Gastroesophageal sphincter (tissue), 4 donors: ENCODE results near the gene WDR33. TPM values are rescaled to one million over a fixed set of nuclear protein-coding genes. Genes with fewer than 3 reads are reported as not detected.

Source experiments
- ATAC-seq: fragments of 150-250 bp; one replicate; pipeline ENCODE4 v1.9.1; 2016; ENCODE audit warnings: mild to moderate bottlenecking, moderate library complexity
- H3K27ac ChIP-seq, 4 donors: fragments of 200-600 bp; sonication (generic) in 3 of 4; 1 replicate in 3 of 4; 2 replicates in 1 of 4; pipeline ENCODE4 v1.5.1; 2016 to 2019
- H3K27me3 ChIP-seq: fragments of 200-600 bp; sonication (generic); one replicate; pipeline ENCODE4 v1.5.1; 2019
- H3K36me3 ChIP-seq, 2 donors: fragments of 200-600 bp; sonication (generic); one replicate each; pipeline ENCODE4 v1.5.1; 2019; ENCODE audit warnings: control low read depth in 1 of 2
- H3K4me1 ChIP-seq, 3 donors: fragments of 200-600 bp; sonication (generic); 1 replicate in 2 of 3; 2 replicates in 1 of 3; pipeline ENCODE4 v1.5.1; 2016 to 2019; ENCODE audit warnings: control low read depth in 2 of 3
- H3K4me3 ChIP-seq, 2 donors: fragments of 200-600 bp; sonication (generic); one replicate each; pipeline ENCODE4 v1.5.1; 2019; ENCODE audit warnings: mild to moderate bottlenecking in 1 of 2, moderate library complexity in 1 of 2
- H3K9me3 ChIP-seq, 3 donors: fragments of 200-600 bp; sonication (generic); one replicate each; pipeline ENCODE4 v1.5.1; 2017 to 2019; ENCODE audit warnings: control low read depth in 2 of 3
- CTCF ChIP-seq, 4 experiments: fragments of 200-600 bp in 2 of 4; fragments of 450-650 bp in 2 of 4; sonication (generic) in 1 of 4; IDR thresholded peaks; one replicate each; pipeline ENCODE4 v1.5.1; 2017 to 2019; ENCODE audit warnings: antibody characterized with exemption in 4 of 4, mild to moderate bottlenecking in 2 of 4, moderate library complexity in 2 of 4
- EP300 ChIP-seq: sonication (generic); formaldehyde crosslinking; IDR thresholded peaks from one replicate; pipeline ENCODE4 v1.6.1; 2017; ENCODE audit warnings: antibody characterized with exemption, mild to moderate bottlenecking
- POLR2A ChIP-seq, 2 donors: fragments of 450-650 bp; IDR thresholded peaks; one replicate each; pipeline ENCODE4 v1.6.1; 2017; ENCODE audit warnings: antibody characterized with exemption in 2 of 2, mild to moderate bottlenecking in 2 of 2, moderate library complexity in 1 of 2
- POLR2AphosphoS5 ChIP-seq: sonication (generic); formaldehyde crosslinking; IDR thresholded peaks from one replicate; pipeline ENCODE4 v1.6.1; 2017; ENCODE audit warnings: antibody characterized with exemption
- WGBS, 2 donors: methylation state at CpG; one replicate each; pipeline ENCODE4 v1.1.5; 2018; ENCODE audit warnings: low coverage in 1 of 2; 5-methylcytosine and 5-hydroxymethylcytosine counted together
- total RNA-seq, 4 donors: library from RNA; depleted of rRNA; stranded (reverse); fragments of >200 nt; gene quantifications; one replicate each; pipeline ENCODE4 v1.1.0, GENCODE V29; 2016

WDR33 gene
- total RNA-seq, 4 donors from 2014 or later: 34.9 to 64.6 (median 43.2) TPM

DNA sequence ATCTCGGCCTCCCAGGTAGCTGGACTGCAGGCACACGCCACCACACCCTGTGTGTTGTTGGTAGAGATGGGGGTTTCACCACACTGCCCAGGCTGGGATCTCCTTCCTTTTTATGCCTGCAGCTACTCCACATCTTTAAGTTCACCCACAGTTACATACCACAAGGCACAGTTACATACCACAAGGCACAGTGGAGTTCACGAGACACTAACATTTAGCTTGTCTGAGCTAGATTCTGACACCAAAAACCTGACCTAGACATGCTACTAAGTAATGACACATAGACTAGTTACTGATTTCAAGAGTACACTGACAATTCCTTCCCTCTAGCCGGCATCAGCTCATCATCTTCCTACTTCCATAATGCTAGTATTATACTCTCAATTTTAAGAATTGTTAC, 42.7 kb upstream of the WDR33 start:
- Histone ChIP-seq H3K36me3 (peaks cover 0 to 46% of the 10 kb centered on the region in 2 donors), H3K27ac (no peak overlapping the region), H3K4me1 (peaks cover 0 to 42% (median 9%) of the 10 kb centered on the region in 3 donors), H3K27me3 (no peaks in the 10 kb centered on the region), H3K4me3 (no peak overlapping the region), H3K9me3 (no peaks in the 10 kb centered on the region)
- WGBS, 2 donors: 74 to 89% methylated on average over 2 to 3 of the region's 4 CpGs
- ATAC-seq: no peak
- TF ChIP-seq EP300 (no peak), POLR2A (IDR thresholded peaks at IDR 0.05) (no peak), POLR2AphosphoS5 (no peak), CTCF (IDR thresholded peaks at IDR 0.05) (no peak)

- 92 to 100% methylated on average over 1 to 5 of the region's 8 CpGs for WGBS, 2 donors
- peaks cover 0 to 59% of the 10 kb centered on the region in 2 donors for H3K36me3 ChIP-seq
- H3K27me3 ChIP-seq: no peaks in the 10 kb centered on the region
- ATAC-seq: no peak
- H3K4me3 ChIP-seq: no peak overlapping the region
- H3K27ac ChIP-seq: no peak overlapping the region
- H3K4me1 ChIP-seq: peaks cover 0 to 37% (median 9%) of the 10 kb centered on the region in 3 donors
- TF ChIP-seq CTCF (IDR thresholded peaks at IDR 0.05) (no peak), POLR2AphosphoS5 (no peak), POLR2A (IDR thresholded peaks at IDR 0.05) (no peak), EP300 (no peak)
- H3K9me3 ChIP-seq: no peaks in the 10 kb centered on the region
Measured at GRCh38 chr2:127852388-127852787, 41.4 kb upstream of the WDR33 start.

DNA sequence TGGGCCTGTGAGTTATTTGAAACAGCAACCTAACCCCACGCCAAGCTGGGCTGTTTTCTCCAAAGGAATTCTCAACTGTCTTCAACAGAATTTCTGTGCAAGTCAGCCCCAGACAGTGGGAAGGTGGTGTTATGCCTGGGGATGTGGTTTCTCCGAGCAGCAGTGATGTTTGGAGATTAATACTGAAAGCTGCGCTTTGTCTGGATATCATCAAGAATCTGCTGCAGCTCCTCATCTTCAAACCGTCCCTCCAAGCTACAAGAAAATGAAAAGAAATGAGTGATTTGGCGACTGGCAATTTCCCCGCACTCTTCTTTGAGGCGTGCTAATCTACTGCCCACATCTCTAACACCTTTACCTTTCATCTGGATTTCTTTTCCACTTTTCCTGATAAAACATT, 37.0 kb upstream of the WDR33 start:
- WGBS, 2 donors: 80 to 85% methylated on average over 5 to 7 of the region's 7 CpGs
- no peaks in the 10 kb centered on the region for H3K27me3 ChIP-seq
- H3K4me3 ChIP-seq: no peak overlapping the region
- ATAC-seq: no peak
- H3K36me3 ChIP-seq: peaks cover 0 to 88% of the 10 kb centered on the region in 2 donors
- H3K9me3 ChIP-seq: no peaks in the 10 kb centered on the region
- H3K4me1 ChIP-seq: no peaks in the 10 kb centered on the region
- TF ChIP-seq EP300: no peak
- TF ChIP-seq CTCF (IDR thresholded peaks at IDR 0.05): no peak
- no peak for TF ChIP-seq POLR2AphosphoS5
- no peak for TF ChIP-seq POLR2A (IDR thresholded peaks at IDR 0.05)
- no peak overlapping the region for H3K27ac ChIP-seq

DNA sequence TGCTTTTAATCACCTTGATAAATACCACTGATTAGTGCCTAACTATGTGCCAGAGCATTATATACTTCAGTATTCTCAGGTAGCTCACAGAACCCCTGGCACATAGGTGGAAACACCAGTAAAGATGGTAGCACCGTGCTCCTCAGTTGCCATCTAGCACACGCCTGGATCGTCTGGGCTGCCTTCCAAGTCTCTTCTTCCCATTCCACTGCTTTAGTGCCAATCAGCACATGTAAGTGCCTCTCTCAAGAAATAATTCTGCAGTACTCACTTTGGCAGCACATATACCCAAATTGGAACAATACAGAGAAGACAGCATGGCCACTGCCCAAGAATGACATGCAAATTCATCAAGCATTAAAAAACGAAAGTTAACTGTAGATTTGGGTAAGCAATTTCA, 34.0 kb upstream of the WDR33 start:
- no peak overlapping the region for H3K27ac ChIP-seq
- no peaks in the 10 kb centered on the region for H3K27me3 ChIP-seq
- H3K4me1 ChIP-seq: no peaks in the 10 kb centered on the region
- H3K9me3 ChIP-seq: no peaks in the 10 kb centered on the region
- H3K4me3 ChIP-seq: no peak overlapping the region
- 53 to 81% methylated on average over 4 of the region's 4 CpGs for WGBS, 2 donors
- no peak for ATAC-seq
- TF ChIP-seq POLR2A (IDR thresholded peaks at IDR 0.05) (no peak), CTCF (IDR thresholded peaks at IDR 0.05) (no peak), POLR2AphosphoS5 (no peak), EP300 (no peak)
- peaks cover 0 to 59% of the 10 kb centered on the region in 2 donors for H3K36me3 ChIP-seq

- ATAC-seq: no peak
- no peak overlapping the region for H3K4me3 ChIP-seq
- TF ChIP-seq POLR2A (IDR thresholded peaks at IDR 0.05): no peak
- no peak for TF ChIP-seq EP300
- no peak for TF ChIP-seq CTCF (IDR thresholded peaks at IDR 0.05)
- no peak for TF ChIP-seq POLR2AphosphoS5
- 100% methylated on average over 2 of the region's 6 CpGs; no CpG with 5 or more reads in 1 of the 2 donors for WGBS, 2 donors
- H3K27ac ChIP-seq: no peak overlapping the region
- H3K36me3 ChIP-seq: peaks cover 0 to 46% of the 10 kb centered on the region in 2 donors
- no peaks in the 10 kb centered on the region for H3K4me1 ChIP-seq
- H3K9me3 ChIP-seq: no peaks in the 10 kb centered on the region
- no peaks in the 10 kb centered on the region for H3K27me3 ChIP-seq
Measured at GRCh38 chr2:127843677-127844076, 32.7 kb upstream of the WDR33 start.
